Gastrocnemius medialis (tissue), 4 donors: Measurements from ENCODE around the gene SLC35D3.

Experiments used
- POLR2A ChIP-seq, 2 donors: fragments of 450-650 bp; IDR thresholded peaks; one replicate each; pipeline ENCODE4 v1.6.1; 2017; ENCODE audit warnings: antibody characterized with exemption in 2 of 2, mild to moderate bottlenecking in 2 of 2, moderate library complexity in 2 of 2
- TF ChIP-seq, protein P1 (sequence below), 5 experiments: fragments of 450-650 bp in 3 of 5; fragments of 200-600 bp in 2 of 5; sonication (generic) in 2 of 5; IDR thresholded peaks in 4 of 5; conservative IDR thresholded peaks in 1 of 5; 1 replicate in 4 of 5; 2 replicates in 1 of 5; pipeline ENCODE4 v1.5.1; 2016 to 2019; ENCODE audit warnings: antibody characterized with exemption in 5 of 5, mild to moderate bottlenecking in 3 of 5, moderate library complexity in 3 of 5

DNA sequence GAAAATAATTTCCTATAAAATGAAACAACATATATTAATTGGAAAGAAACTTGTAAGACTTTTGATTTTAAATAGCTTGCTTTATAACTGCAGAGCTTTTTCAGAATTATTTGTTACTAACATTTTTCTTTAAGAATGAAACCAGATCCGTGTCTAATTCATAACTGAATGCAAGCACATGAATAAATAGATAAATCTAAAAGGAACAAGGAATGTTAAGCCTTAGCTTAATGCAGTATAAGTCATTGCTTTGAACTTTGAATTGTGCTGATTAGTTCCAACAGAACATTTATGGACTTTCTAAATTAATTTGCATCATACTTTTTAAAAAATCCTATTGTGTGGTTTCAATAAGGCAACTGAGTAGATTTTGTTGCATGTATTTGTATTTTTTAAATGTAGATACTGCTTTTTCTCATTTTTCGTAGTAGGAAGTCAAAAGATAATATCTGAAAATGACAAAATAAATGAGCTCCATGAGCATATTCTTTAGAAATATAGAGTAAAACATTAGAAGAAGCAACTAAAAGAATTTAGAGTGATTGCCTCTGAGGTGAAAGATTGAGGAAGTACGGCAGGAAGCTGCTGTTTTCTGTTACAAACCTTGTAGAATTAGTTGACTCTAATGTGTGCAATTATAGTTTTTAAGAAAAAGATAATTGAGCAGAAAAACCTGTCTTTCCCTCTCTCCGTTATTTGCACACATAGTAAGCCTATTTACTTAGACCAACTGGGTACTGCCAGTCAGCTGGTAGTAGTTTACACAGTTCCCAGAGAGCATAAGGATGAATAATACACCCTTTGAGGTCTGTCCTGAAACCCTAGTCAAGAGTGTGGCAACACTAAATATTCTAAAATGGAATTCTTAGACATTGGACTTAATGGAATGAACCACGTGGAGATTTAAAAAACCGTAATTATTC is 32.6 kb upstream of the SLC35D3 start:
- TF ChIP-seq, protein P1, sequence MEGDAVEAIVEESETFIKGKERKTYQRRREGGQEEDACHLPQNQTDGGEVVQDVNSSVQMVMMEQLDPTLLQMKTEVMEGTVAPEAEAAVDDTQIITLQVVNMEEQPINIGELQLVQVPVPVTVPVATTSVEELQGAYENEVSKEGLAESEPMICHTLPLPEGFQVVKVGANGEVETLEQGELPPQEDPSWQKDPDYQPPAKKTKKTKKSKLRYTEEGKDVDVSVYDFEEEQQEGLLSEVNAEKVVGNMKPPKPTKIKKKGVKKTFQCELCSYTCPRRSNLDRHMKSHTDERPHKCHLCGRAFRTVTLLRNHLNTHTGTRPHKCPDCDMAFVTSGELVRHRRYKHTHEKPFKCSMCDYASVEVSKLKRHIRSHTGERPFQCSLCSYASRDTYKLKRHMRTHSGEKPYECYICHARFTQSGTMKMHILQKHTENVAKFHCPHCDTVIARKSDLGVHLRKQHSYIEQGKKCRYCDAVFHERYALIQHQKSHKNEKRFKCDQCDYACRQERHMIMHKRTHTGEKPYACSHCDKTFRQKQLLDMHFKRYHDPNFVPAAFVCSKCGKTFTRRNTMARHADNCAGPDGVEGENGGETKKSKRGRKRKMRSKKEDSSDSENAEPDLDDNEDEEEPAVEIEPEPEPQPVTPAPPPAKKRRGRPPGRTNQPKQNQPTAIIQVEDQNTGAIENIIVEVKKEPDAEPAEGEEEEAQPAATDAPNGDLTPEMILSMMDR (IDR thresholded peaks at IDR 0.05 in 4 of 5, conservative IDR thresholded peaks at IDR 0.05 in 1 of 5) = no peak
- no peak for TF ChIP-seq POLR2A (IDR thresholded peaks at IDR 0.05)
